Keratinocyte (primary cell): ENCODE results near the gene NLRP7.
"Not testable (repeated sequence)": the region's sequence is repeated elsewhere in the genome, so short reads cannot be mapped to it uniquely, and the experiment has no call there.

ENCODE experiments used
- CTCF ChIP-seq, 3 experiments: IDR thresholded peaks in 1 of 3; conservative IDR thresholded peaks in 1 of 3; optimal IDR thresholded peaks in 1 of 3; 2 replicates in 2 of 3; 3 replicates in 1 of 3; pipeline versions ENCODE3 to v1.5.1; 2011; ENCODE audit warnings: low read length in 3 of 3, mild to moderate bottlenecking in 3 of 3, moderate library complexity in 2 of 3, control low read depth in 1 of 3, inconsistent platforms in 1 of 3; ENCODE audit not compliant: insufficient read depth in 2 of 3; ENCODE audit errors: extremely low read depth in 1 of 3
- EZH2 ChIP-seq: IDR thresholded peaks from one replicate; pipeline ENCODE4 v1.6.1; 2012; ENCODE audit warnings: inconsistent platforms, mild to moderate bottlenecking, low read length, moderate library complexity

GRCh38 chr19:54894106-54894505 is 53.2 kb downstream of the NLRP7 start:
- not testable (repeated sequence) for TF ChIP-seq EZH2; CTCF (optimal IDR thresholded peaks at IDR 0.05 in 1 of 3, IDR thresholded peaks at IDR 0.05 in 1 of 3, conservative IDR thresholded peaks at IDR 0.05 in 1 of 3; ENCODE audit: extremely low read depth in 1 of 3, insufficient read depth in 2 of 3, low read length in 3 of 3)
